Placental epithelial cell (primary cell): Measurements from ENCODE around the gene NAAA. TPM values are rescaled to one million over a fixed set of nuclear protein-coding genes. Genes with fewer than 3 reads are reported as not detected.

Experiments
- total RNA-seq: library from RNA; depleted of rRNA; stranded (reverse); fragments of >200 nt; gene quantifications from 2 replicates; pipeline ENCODE4 v1.2.3, GENCODE V29; 2012

The NAAA gene
- total RNA-seq = 50.6 and 73.4 TPM in 2 replicates

GRCh38 chr4:75940692-75941253, at the start of gene NAAA:
NAAA (minus strand) TSS chr4:75941013; CDS start chr4:75940949, 64 bp downstream.

GRCh38 chr4:75902352-75902751, 38.5 kb downstream of the NAAA start, which contains the start of gene PPEF2:
PPEF2 (minus strand) TSS chr4:75902452; CDS start chr4:75896325, 6,127 bp downstream.

Other genes starting within 250 kb of the NAAA start
- 76.9 and 95.0 TPM in 2 replicates for gene USO1, start 216.4 kb downstream of the NAAA start, total RNA-seq
- under 0.01 TPM in 1 of 2 replicates, not detected in the other for gene PPEF2, start 38.6 kb downstream of the NAAA start, total RNA-seq
- gene SDAD1, start 49.9 kb upstream of the NAAA start, total RNA-seq = 25.5 and 32.6 TPM in 2 replicates
- gene CXCL9, start 66.5 kb upstream of the NAAA start, total RNA-seq = not detected in 2 replicates
- gene CXCL10, start 82.5 kb upstream of the NAAA start, total RNA-seq = not detected in 2 replicates
- not detected in 2 replicates for gene CXCL11, start 95.1 kb upstream of the NAAA start, total RNA-seq
- gene ART3, start 133.7 kb upstream of the NAAA start, total RNA-seq = not detected in 2 replicates
- gene NUP54, start 207.4 kb upstream of the NAAA start, total RNA-seq = 36.9 and 41.2 TPM in 2 replicates